OCI-LY7 (cell line): ENCODE results near the gene B4GALNT4. TPM values are rescaled to one million over a fixed set of nuclear protein-coding genes. Genes with fewer than 3 reads are reported as not detected.

Source experiments
- BruUV-seq: library from RNA; stranded (reverse); fragments of 400-500 nt; replicated peaks from 2 replicates; lab custom pipeline; 2021; lab: Mats Ljungman, UMichigan
- CTCF ChIA-PET: fragments of 300-600 bp; sonication (Branson Sonifier 250); formaldehyde crosslinking; loops from one replicate; lab custom pipeline; 2022; ENCODE audit warnings: antibody characterized with exemption; ENCODE audit not compliant: unreplicated experiment; lab: Charles Lee
- POLR2A ChIA-PET: fragments of 300-600 bp; sonication (Branson Sonifier 250); formaldehyde crosslinking; loops from one replicate; lab custom pipeline; 2022; ENCODE audit warnings: antibody characterized with exemption; lab: Charles Lee
- DNase-seq: peaks from one replicate; pipeline ENCODE4 v3.0.0-alpha.2; 2015; ENCODE audit warnings: low spot score
- H2AFZ ChIP-seq: fragments of 200-600 bp; sonication (generic), shearing (Covaris generic); 2 replicates; pipeline ENCODE4 v1.6.1; 2014; ENCODE audit warnings: mild to moderate bottlenecking, antibody characterized with exemption, low read length, moderate library complexity
- H3K27ac ChIP-seq: fragments of 200-600 bp; sonication (generic); 2 replicates; pipeline ENCODE4 v1.5.1; 2014; ENCODE audit warnings: mixed run types, low read depth, mild to moderate bottlenecking, moderate library complexity, low read length, inconsistent platforms; ENCODE audit not compliant: poor library complexity, severe bottlenecking
- H3K36me3 ChIP-seq: fragments of 200-600 bp; sonication (generic); 2 replicates; pipeline ENCODE4 v1.6.1; 2014; ENCODE audit warnings: mild to moderate bottlenecking, antibody characterized with exemption, low read length, moderate library complexity, mixed read lengths; ENCODE audit not compliant: insufficient read depth
- H3K4me1 ChIP-seq: fragments of 200-600 bp; sonication (generic); 2 replicates; pipeline ENCODE4 v1.5.1; 2014; ENCODE audit warnings: mild to moderate bottlenecking, low read length; ENCODE audit not compliant: insufficient read depth, poor library complexity, severe bottlenecking
- H3K4me2 ChIP-seq: fragments of 200-600 bp; sonication (generic); 2 replicates; pipeline ENCODE4 v1.6.1; 2014; ENCODE audit warnings: mild to moderate bottlenecking, low read length
- H3K4me3 ChIP-seq: fragments of 200-600 bp; sonication (generic); 2 replicates; pipeline ENCODE4 v1.5.1; 2014; ENCODE audit warnings: mild to moderate bottlenecking, low read depth, low read length; ENCODE audit not compliant: poor library complexity, severe bottlenecking
- H3K79me2 ChIP-seq: fragments of 200-600 bp; sonication (generic); 2 replicates; pipeline ENCODE4 v1.6.1; 2016; ENCODE audit warnings: low read depth, mild to moderate bottlenecking, low read length, moderate library complexity, mixed read lengths; ENCODE audit not compliant: insufficient read depth
- H3K9me2 ChIP-seq: fragments of 200-600 bp; sonication (generic); 2 replicates; pipeline ENCODE4 v1.6.1; 2016; ENCODE audit warnings: mild to moderate bottlenecking, low read length, mixed read lengths; ENCODE audit not compliant: insufficient read depth
- H3K9me3 ChIP-seq: fragments of 200-600 bp; sonication (generic); 2 replicates; pipeline ENCODE4 v1.6.1; 2014; ENCODE audit warnings: mild to moderate bottlenecking, mixed run types, low read length, mixed read lengths
- H4K20me1 ChIP-seq: fragments of 200-600 bp; sonication (generic); 2 replicates; pipeline ENCODE4 v1.6.1; 2014; ENCODE audit warnings: mild to moderate bottlenecking, antibody characterized with exemption, low read length, moderate library complexity, mixed read lengths; ENCODE audit not compliant: insufficient read depth
- CTCF ChIP-seq: fragments of 200-600 bp; sonication (generic); conservative IDR thresholded peaks from 2 replicates; pipeline ENCODE4 v1.5.1; 2014; ENCODE audit warnings: mild to moderate bottlenecking, antibody characterized with exemption, low read length, moderate library complexity, mixed read lengths
- EZH2phosphoT487 ChIP-seq: fragments of 200-600 bp; sonication (generic); IDR thresholded peaks from 2 replicates; pipeline ENCODE4 v1.6.1; 2018; ENCODE audit warnings: low read depth, borderline replicate concordance, mild to moderate bottlenecking, mixed run types, antibody characterized with exemption, low read length, moderate library complexity, mixed read lengths
- intact Hi-C: fragments of 100-400 bp; cut with micrococcal nuclease; formaldehyde crosslinking; loops from one replicate; pipeline ENCODE4 v1.10.0; 2022; ENCODE audit not compliant: unreplicated experiment
- total RNA-seq, 2 experiments: library from RNA; depleted of rRNA in 1 of 2; stranded (reverse); fragments of >200 nt in 1 of 2; shearing (Covaris generic) in 1 of 2; gene quantifications; 2 replicates each; pipeline ENCODE4 v1.2.3, GENCODE V29; 2014 to 2022

The B4GALNT4 gene
- total RNA-seq, 2 experiments from 2014 or later: not detected

GRCh38 chr11:363948-364761 lies 5.1 kb upstream of the B4GALNT4 start:
- Histone ChIP-seq H3K79me2 (no peaks in the 10 kb centered on the region), H2AFZ (no peak overlapping the region), H3K4me3 (no peak overlapping the region), H3K27ac (no peak overlapping the region), H3K36me3 (no peaks in the 10 kb centered on the region), H3K4me1 (no peaks in the 10 kb centered on the region), H3K4me2 (no peak overlapping the region), H3K9me3 (no peaks in the 10 kb centered on the region), H3K9me2 (no peaks in the 10 kb centered on the region), H4K20me1 (no peaks in the 10 kb centered on the region)
- POLR2A ChIA-PET: interaction anchor here (0.7 to 1.5 kb wide), 3 partner anchors 24 to 111 kb away, joined by 3 to 10 read pairs (median 3); no protein-coding TSS in a partner anchor
- CTCF ChIA-PET: interaction anchor here (0.6 to 0.7 kb wide), 2 partner anchors 102 to 113 kb away, joined by 3 to 5 read pairs; no protein-coding TSS in a partner anchor
- no TSS peak for BruUV-seq
- intact Hi-C loops: loop anchor here (1.0 kb wide), 1 partner anchor 84 kb away; no protein-coding TSS in a partner anchor
- peak; percentile 74 for DNase-seq
- TF ChIP-seq EZH2phosphoT487 (no peak), CTCF (peak; percentile 82)

- Histone ChIP-seq H3K9me3 (no peaks in the 10 kb centered on the region), H3K79me2 (no peaks in the 10 kb centered on the region), H3K4me3 (no peak overlapping the region), H3K27ac (no peak overlapping the region), H4K20me1 (no peaks in the 10 kb centered on the region), H3K9me2 (no peaks in the 10 kb centered on the region), H3K4me2 (no peak overlapping the region), H3K36me3 (no peaks in the 10 kb centered on the region), H2AFZ (no peak overlapping the region), H3K4me1 (no peaks in the 10 kb centered on the region)
- BruUV-seq: no TSS peak
- ChIA-PET POLR2A (interaction anchor here (0.8 to 1.5 kb wide), 2 partner anchors 25 to 42 kb away, joined by 3 to 10 read pairs; no protein-coding TSS in a partner anchor), CTCF (interaction anchor here (0.6 kb wide), 1 partner anchor 103 kb away, joined by 3 read pairs; no protein-coding TSS in a partner anchor)
- TF ChIP-seq CTCF (no peak), EZH2phosphoT487 (no peak)
- intact Hi-C loops: loop anchor here (1.0 kb wide), 1 partner anchor 83 kb away; no protein-coding TSS in a partner anchor
- DNase-seq: no peak
Observed at GRCh38 chr11:364991-365725, 4.1 kb upstream of the B4GALNT4 start.
